HG02840 (cell line): Measurements from ENCODE around the gene SHANK1.
"Not testable (repeated sequence)": the region's sequence is repeated elsewhere in the genome, so short reads cannot be mapped to it uniquely, and the experiment has no call there.

Experiments
- ATAC-seq: cut with Tn5 transposase; IDR thresholded peaks from one replicate; pipeline ENCODE4 v1.9.1; 2021; ENCODE audit warnings: mild to moderate bottlenecking, moderate library complexity, moderate number of reproducible peaks; ENCODE audit not compliant: unreplicated experiment, low FRiP score

Gene SHANK1

DNA sequence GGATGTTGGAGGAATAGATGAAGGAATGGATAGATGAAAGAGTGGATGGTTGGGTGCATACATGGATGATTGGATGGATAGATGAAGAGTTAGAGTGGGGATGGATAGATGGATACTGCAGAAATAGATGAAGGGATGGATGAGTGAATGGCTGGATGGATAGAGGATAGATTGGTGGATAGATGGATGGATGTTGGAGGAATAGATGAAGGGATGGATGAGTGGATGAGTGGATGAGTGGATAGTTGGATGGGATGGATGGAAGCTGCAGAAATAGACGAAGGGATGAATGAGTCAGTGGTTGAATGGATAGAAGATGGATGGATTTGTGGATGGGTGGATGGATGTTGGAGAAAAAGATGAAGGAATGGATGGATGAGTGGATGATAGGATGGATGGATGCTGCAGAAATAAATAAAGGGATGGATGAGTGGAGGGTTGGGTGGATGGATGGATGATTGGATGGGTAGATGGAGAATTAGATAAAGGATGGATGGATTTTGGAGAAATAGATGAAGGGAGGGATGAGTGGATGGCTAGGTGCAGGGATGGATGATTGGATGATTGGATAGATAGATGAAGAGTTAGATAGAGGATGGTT is 75.2 kb downstream of the SHANK1 start:
- ATAC-seq = no peak

DNA sequence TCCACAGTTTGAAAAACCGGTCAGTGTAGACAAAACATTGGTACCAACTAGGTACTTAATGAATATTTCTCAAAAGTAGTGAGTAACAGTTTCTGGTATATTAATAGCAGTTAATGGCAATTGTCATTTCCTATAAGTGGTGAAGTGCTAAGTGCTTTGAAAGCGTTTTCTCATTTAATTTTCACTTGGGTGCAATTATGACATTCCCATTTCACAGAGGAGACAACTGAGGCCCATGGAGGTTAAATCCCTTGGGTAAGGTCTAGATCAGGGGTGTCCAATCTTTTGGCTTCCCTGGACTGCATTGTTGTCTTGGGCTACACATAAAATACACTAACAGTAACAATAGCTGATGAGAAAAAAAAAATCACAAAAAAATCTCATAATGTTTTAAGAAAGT is 79.2 kb downstream of the SHANK1 start:
- no peak for ATAC-seq

DNA sequence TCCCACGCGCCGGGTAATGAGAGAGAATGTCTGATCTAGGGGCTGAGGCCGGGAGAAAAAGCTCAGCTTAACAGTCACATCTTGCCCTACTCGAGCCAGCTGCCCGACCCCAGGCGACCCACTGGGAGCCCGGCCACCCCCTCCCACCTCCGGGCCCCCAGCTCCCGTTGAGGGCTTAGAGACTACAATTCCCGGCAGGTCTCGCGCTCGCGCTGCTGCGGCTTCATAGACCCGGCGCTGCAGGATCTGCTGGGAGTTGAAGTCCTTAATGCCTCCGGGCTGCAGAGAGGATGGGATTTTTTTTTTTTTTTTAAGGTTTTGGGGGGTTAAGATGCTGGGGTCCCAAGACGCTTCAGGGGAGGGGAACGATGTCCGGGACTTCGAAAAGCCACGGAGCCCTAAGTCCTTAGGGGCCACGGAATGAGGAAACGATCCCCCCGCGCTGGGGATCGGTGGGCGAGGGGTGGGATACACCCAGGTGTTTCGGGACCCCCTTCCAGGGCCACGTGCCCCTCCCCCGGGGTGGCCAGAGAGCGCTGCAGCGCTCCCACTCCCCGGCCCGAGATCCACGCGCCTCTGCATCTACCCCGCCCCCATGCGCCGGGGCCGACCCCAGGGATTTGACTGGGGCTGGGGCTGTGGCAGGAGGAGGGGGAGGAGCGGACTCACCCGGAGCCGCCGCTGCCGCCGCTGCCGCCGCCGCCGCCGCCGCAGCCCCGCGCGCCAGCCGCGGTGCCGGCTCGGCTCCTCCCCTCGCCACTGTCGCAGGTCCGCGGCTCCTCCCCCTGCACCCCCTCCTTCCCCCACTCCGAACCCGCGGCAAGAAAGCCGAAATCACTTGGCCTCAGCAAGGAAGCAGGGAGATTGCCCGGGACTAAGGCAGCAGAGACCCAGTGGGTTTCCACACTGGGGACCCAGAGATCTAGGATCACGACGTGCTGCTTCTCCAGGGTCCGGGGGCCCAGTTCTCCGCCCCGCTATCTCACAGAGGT is 80.2 kb downstream of the SHANK1 start, which contains the start of gene SYT3:
SYT3 (minus strand) TSS at position 761 of the 992 bp plus-strand sequence. CDS start 2,470 bp downstream, outside the sequence.
- ATAC-seq = no peak

DNA sequence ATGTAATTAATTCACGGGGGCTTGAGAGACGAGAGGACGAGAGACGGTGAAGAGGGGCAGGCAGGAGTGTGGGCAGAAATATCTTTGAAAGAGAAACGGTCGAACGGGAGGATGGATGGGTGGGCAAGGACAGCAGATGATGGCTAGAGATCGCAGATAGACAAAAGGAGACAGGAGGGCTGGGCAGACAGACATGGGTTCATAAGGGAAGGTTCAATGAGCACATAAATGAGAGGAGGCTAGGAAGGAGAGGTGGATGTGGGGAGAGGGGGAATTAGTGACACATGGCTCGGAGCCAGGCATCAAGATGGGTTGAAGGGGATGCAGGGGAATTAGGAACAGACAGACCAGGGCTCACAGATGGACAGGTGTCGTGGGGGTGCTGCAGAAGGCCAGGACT is 81.0 kb downstream of the SHANK1 start:
- no peak for ATAC-seq

DNA sequence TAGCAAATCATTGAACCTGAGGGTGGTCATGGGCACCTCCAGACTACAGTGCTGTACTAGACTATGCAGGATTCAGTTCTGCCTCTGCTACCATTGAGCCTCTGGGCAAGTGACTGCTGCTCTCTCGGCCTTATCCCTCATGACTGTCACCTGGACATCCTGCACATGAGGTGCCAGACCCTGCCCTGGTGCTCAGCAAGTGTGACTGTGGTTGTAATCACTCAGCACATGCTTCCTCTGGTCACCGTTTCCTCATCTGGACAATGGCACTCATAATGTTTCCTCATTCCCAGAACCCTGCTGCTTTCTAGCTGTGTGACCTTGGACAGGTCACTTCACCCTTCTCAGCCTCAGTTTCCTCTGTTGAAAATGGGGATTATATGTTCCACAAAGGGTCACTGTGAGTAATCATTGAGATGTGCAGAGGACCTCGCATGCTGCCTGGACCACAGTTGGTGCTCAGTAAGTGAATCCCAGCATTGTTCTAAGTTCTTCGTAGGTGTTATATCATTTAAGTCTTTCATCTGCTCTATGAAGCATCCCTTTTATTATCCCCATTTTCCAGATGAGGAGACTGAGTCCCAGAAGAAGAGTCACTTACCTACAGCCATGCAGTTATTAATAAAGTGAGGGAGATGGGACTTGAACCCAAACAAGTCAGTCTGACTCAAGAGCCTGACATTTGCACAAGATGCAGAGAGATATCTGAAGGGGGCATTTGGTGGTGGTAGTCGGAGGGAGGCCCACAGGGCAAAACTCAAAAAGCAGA is 83.1 kb downstream of the SHANK1 start:
- no peak for ATAC-seq

DNA sequence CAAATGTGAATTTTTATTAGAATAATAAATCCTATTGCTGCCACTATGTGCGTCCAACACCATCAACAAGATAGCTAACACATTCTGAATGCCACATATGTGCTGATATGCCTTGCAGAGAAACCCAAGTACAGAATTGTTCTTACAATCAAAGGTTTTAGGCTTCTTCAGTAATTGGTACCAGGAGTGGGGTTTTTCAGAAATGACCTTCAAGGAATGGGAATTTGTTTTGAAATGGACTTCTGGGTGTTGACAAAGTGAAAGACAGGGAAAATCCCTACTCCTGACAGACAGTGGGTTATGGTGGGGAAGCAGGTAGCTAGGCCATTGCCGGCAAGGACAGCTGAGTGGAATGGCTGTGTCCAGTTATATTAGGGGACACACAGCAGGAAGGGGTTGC is 85.6 kb downstream of the SHANK1 start:
- no peak for ATAC-seq

DNA sequence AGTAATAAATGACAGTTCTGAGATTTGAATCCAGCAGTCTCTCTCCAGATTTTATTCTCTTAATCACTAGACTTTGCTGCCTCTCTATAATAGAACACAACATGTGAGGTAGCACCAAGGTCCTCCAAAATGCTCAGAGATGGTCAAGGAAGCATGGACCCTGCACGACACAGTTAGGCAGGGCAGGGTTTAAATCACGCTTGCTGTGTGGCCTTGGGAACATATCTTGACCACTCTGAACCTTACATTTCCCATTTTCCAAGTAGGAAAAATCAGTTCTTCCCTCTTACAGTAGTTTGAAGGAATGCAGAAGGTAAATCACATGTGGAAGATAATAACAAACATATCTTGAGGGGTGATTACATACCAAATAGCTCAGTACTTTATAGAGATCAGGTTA is 86.2 kb downstream of the SHANK1 start:
- ATAC-seq = no peak

DNA sequence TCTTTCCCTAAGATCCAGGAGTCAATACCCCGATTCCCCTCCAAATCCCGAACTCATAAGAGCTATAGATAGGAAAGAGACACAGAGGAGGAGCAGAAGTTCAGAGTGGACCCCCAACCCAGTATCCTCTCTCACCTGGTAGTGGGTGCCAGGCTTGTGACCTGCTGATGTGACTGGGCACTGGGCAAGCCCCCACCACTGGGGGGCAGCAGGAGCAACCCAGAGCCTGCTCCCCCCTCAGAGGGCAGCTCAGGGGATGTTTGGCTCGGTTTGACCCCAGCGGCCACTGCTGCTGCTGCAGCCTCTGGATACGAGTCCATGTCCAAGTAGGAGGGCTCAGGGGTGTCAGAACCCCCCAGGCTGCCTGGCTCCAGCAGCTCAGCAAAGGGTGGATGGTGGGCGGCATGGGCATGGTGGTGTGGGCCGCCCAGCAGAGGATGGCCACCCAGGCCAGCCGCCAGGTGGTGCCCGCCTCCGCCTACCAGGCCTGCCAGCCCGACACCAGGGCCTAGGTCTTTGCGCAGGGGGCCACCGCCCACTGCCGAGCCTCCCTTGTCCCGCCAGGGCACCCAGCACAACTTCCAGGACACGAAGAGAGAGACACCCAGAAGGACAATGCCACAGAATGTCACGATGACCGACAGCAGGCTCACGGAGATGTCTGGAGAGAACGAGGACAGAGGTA is 87.3 kb downstream of the SHANK1 start:
- ATAC-seq = no peak

DNA sequence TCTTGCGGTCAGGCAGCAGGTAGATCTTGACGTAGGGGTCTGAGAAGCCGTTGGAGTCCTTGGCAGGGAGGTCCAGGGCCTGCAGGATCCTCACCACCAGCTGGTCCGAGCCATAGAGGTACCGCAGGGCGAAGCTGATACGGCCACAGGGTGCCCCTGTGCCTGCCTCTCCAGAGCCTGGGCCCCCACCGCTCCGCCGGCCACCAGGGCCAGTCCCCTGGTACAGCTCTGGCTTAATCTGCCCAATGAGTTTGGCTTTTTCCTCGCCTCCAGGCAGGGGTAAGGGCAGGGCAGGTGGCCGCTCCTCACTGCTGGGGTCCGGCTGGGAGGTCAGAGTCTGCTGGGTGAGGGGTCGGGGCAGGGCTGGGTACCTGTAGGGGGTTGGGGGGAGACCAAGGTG is 89.8 kb downstream of the SHANK1 start:
- ATAC-seq = no peak

DNA sequence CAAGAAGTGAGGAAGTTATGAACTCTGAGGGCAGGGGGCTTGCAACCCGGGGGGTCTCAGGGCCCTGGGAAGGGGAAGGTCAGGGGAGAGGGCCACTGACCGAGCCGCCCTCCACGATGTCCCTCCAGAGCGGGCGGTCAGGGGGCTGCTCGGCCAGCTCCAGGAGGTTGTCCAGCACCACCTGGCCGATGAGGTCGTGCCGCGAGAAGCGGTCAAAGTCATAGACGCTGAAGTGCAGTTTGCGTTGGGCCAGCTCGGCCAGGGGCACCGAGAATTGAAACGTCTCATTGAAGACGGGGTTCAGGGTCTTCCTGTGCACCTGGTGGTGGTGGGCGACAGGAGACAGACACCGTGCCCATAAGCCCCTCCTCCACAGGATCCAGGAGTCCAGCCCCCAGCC is 90.4 kb downstream of the SHANK1 start:
- no peak for ATAC-seq

DNA sequence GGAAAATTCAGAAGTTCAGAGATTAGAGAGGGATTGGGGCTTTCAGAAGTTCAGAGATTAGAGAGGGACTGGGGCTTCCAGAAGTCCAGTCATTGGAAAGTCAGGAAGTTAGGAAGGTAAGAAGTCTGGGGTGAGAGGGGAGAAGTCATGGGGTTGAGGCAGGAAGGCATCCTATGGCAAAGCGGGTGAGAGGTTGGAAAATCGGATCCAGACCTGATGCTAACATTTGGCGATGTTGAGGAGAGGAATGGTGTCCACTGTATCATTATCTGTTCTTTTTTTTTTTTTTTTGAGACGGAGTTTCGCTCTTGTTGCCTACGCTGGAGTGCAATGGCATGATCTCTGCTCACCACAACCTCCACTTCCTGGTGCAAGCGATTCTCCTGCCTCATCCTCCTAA is 91.1 kb downstream of the SHANK1 start:
- ATAC-seq = no peak

DNA sequence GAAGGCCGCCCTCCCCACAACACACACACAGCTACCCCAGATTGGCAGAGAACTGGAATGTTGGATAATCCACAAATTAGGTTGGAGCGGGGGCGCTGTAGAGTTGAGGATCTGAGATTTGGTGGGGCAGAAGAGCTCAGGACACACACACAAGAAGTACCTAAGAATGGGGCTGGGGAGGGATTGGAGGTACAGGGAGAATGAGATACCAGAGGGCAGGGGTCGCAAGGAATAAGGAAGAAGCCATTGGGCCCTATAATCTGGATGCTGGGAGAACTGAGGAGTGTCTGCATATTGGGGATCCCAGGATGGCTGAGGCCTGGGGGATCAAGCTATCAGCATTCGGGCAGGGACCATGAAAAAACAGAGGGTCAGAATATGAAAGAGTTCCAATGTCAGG is 91.5 kb downstream of the SHANK1 start:
- no peak for ATAC-seq

DNA sequence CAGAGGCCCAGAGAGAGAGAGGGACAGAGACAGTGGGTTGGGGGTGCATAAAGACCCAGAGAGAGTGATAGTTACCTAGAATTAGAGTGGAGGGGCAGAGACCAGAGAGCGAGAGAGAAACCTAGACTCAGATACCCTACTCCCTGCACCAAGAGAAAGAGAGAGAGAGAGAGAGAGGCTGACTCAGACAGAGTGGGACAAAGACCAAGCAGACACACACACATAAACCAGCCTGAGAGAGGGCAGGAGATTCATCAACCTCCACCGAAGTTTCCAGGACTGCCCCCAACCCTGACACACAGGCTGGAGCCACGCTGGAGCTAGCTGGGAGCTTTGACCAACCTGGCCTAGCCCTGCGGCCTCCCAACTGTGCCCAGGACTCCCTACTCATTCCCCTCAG is 92.8 kb downstream of the SHANK1 start:
- no peak for ATAC-seq

DNA sequence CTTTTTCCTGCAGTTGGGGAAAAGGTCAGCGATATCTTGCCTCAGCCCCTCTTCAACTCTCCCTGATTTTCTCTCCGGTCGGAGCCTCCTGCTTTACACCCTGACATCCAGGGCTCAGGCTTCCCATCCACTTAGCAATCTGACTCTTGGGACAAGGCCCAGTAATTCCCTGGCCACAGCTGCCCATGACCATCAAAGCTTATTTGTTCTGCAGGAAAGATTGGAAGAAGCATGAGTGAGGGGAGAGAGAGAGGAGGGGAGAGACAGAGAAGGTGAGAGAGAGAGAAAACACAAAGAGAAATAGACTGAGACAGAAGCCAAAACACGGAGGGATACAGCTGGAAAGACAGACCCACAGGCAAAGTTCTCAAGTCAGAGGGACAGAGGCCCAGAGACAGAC is 93.6 kb downstream of the SHANK1 start:
- no peak for ATAC-seq

DNA sequence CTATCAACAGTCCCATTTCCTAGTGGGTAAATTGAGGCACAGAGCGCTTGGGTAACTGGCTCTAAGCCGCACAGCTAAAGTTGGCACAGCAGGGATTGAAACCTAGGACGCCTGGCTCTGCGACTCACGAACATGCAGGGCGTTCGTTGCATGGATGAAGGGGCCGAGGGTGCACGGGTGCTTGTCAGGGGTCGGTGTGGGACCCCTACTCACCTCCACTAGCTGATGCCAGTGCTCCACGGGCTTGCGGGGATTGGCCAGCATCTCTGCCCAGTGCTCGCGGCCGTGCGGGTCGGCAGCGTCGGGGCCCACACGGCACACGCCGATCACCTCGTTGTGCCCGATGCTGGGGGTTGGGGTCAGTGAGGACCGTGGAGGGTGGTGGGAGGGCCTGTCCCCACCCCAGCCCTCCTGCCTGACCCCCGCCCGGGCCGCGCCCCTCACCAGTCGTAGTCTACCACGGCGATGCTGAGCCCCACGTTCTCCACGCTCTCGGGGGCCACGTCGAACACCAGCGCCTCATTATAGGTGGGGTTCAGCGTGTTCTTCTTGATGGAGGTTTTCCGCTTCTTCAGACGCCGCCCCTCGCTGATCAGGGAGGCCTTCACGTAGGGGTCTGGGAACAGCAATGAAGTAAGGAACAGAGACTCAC is 94.5 kb downstream of the SHANK1 start:
- ATAC-seq = no peak

DNA sequence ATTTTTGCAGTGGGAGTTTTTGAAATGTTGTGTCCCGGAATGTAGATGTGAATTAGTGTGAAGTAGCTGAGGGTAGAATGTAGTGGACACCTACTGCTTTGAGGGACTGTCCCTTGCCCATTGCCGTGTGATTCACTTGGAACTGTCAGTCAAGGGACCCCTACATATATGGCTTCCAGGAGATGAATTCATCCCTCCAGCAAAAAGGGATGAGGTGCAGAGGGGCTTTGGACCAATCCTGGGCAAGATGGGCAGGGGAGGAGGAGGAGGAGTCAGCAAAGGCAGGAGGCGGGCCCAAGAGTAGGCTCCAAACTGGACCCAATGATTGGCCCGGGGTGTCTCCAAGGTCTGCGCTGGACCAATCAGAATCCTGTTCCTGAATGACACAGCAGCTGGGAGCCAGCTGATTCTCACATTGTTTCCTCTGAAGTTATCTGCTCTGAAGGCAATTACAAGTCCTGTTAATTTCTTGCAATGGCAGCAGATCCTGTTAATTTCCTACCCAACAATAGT is 99.2 kb downstream of the SHANK1 start:
- not testable (repeated sequence) for ATAC-seq

DNA sequence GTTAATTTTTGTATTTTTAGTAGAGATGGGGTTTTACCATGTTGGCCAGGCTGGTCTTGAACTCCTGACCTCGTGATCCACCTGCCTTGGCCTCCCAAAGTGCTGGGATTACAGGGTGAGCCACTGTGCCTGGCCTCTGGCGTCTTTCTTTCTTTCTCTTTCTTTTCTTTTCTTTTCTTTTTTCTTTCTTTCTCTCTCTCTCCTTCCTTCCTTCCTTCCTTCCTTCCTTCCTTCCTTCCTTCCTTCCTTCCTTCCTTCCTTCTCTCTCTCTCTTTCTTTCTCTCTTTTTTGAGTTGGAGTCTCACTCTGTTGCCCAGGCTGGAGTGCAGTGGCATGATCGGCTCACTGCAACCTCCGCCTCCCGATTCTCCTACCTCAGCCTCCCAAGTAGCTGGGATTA is 100.4 kb downstream of the SHANK1 start:
- not testable (repeated sequence) for ATAC-seq

DNA sequence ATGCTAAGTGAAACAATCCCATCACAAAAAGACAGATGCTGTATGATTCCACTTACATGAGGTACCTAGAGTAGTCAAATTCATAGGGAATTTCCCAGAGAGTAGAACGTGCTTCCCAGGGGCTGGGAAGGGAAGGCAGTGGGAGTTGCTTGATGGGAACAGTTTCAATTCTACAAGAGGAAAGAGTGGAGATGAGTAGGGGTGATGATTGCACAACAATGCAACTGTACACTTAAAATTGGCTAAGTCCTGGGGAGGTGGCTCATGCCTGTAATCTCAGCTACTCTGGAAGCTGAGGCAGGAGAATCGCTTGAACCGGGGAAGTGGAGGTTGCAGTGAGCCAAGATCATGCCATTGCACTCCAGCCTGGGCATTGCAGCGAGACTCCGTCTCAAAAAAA is 101.2 kb downstream of the SHANK1 start:
- ATAC-seq = not testable (repeated sequence)

DNA sequence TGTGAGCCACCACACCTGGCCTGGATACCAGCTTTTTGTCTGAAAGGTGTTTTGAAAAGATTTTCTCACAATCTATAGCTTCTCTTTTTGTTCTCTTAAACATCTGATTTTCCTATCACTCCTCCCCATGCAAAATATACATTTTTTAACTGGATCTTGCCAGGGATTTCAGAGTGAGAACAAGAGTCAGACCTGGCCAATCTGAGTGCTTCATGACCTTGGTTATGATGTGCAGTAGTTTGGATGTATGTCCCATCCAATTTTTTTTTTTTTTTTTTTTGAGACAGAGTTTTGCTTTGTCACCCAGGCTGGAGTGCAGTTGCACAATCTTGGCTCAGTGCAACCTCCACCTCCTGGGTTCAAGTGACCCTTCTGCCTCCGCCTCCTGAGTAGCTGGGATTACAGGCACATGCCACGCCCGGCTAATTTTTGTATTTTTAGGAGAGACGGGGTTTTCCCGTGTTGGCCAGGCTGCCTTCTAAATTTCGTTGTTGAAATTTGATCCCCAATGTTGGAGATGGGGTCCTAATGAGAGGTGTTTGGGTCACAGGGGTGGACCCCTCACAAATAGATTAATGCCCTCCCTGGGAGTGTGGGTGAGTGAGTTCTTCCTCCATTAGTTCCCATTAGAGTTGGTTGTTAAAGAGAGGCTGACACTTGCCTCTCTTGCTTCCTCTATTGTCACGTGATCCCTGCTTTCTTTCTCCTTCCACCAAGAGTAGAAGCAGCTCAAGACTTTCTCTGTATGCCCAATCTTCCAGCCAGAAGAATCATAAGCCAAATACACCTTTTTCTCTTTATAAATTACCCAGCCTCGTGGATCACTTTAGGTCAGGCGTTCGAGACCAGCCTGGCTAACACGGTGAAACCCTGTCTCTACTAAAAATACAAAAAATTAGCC is 106.8 kb downstream of the SHANK1 start:
- ATAC-seq = not testable (repeated sequence)
